GM21737 (cell line): ENCODE measurements around the gene CX3CL1.
"Not testable (repeated sequence)": the region's sequence is repeated elsewhere in the genome, so short reads cannot be mapped to it uniquely, and the experiment has no call there.

ENCODE experiments used
- ATAC-seq: cut with Tn5 transposase; IDR thresholded peaks from one replicate; pipeline ENCODE4 v1.9.1; 2021; ENCODE audit warnings: mild to moderate bottlenecking, moderate library complexity; ENCODE audit not compliant: unreplicated experiment

Gene CX3CL1

DNA sequence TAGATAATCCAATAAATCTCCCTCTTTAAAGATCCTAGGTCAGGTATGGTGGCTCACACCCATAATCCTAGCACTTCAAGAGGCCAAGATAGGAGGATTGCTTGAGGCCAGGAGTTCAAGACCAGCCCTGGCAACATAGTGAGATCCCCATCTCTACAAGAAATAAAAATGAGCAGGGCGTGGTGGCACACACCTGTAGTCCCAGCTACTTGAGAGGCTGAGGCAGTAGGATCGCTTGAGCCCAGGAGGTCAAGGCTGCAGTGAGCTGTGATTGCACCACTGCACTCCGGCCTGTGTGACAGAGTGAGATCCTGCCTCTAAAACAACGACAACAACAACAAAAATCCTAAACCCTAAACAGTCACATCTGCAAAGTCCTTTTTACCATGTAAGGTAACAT, 15.7 kb upstream of the CX3CL1 start:
- no peak for ATAC-seq

DNA sequence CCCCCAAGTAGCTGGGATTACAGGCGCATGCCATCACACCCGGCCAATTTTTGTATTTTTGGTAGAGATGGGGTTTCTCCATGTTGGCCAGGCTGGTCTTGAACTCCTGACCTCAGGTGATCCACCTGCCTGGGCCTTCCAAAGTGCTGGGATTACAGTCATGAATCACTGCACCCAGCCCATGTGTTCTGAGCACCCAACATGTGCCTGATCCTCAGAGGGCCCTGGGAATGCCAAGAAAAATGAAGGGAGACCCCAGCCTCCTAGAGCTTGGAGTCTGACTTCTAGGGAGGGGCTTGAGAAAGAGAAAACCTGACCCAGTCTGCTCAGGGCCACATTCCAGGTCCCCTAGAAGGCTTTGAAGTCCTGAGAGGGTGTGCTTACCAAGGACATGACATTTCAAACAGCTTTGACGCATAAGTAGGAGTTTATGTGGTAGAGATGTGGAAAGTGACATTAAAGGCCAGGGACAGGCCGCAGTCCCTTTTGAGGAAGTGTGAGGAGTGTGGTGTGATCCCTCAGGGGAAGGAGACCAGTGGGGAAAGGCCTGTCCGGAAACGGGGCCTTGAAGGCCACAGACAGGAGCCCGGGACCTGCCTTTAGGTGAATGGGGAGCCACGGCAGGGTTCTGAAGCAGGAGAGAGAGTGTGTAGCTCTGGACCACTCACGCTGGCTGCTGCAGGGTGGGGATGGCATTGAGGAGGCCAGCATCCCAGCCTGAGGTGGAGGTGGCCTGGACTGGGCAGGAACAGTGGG, 14.8 kb upstream of the CX3CL1 start:
- ATAC-seq = no peak

DNA sequence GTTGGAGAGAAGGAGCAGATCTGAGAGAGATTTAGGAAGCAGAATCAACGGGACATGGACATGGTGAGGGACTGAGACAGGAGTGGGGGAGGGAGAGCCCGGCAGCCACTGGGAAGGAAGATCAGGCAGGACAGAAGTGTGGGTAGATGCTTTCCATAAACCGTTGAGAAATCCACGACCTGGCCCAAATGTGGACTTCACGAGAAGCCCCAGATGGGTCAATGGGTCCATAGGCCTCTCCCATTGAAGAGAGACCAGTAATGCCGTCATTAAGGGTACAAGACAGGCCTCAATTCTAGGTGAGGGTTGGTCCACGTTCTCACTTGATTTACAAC, 14.2 kb upstream of the CX3CL1 start:
- no peak for ATAC-seq

DNA sequence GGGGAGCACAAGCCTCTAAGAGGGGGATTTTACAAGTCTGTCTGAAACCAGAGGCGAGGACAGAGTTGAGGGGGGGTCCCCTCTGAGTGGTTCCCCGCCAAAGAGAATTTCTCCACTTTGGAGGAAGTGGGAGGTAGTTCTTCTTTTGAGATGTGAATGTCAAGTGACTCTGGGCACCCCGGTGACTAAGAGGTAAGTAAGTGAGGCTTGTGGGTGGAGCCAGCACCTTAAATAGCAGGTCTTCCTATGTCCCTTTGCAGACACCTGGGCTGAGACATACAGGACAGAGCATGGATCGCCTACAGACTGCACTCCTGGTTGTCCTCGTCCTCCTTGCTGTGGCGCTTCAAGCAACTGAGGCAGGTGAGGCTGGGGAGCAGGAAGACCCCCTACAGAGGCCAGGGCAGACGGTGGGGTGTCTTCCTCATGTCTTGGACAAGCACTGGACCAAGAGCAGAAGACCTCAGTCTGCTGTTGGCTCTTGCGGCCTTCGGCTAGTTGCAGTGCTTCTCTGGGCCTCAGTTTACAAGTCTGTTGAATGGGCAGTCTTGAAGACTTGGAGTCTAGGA, 13.7 kb upstream of the CX3CL1 start, which contains the start of gene CCL22:
CCL22 (plus strand) TSS at position 257 of the 569 bp plus-strand sequence; CDS start at position 291, 34 bp downstream.
- peak; percentile 42 for ATAC-seq

DNA sequence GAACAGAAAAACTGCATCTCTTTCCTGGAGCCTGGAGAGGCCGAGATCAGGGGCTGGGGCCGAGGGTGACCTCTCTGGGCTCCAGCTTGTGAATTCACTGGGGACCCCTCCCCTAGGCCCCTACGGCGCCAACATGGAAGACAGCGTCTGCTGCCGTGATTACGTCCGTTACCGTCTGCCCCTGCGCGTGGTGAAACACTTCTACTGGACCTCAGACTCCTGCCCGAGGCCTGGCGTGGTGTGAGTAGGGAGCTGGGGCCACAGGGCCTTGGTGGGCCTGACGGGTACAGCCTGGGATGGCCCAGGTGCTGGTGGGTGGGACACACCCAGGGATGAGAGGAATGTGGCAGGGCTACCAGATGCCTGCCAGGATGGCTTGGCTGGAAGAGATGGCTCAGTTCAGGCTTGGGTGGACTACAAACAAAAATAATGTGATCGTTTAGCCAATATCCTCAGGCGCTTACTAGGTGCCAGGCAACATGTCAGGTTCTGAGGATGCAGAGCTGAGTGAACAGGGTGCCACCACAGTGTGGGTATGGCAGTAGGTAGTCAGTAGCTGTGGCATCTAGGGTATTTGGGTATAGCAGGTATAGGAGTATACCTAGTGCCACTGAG, 11.9 kb upstream of the CX3CL1 start:
- no peak for ATAC-seq

DNA sequence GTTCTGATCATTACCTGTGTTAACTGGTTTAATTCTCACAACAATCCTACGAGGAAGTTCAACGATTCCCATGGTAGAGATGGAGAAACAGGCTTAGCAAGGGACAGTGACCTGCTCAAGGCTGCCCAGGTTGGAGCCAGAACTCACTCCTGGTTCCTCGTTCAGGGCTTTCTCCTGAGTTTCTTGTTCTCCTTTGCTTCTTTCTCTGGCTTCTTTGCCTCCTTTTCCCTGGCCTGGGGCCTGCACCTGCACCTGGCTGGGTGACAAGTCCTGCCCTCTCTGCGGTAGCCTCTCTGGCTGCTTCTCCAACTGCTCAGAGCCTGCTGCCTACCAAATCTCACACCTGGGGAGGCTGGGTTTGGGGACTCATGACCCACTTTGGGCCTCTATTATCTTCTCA, 10.9 kb upstream of the CX3CL1 start:
- ATAC-seq = no peak

DNA sequence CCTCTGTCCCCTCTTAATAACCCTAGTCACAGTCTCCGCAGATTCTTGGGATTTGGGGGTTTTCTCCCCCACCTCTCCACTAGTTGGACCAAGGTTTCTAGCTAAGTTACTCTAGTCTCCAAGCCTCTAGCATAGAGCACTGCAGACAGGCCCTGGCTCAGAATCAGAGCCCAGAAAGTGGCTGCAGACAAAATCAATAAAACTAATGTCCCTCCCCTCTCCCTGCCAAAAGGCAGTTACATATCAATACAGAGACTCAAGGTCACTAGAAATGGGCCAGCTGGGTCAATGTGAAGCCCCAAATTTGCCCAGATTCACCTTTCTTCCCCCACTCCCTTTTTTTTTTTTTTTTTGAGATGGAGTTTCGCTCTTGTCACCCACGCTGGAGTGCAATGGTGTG, 8.1 kb upstream of the CX3CL1 start:
- no peak for ATAC-seq

DNA sequence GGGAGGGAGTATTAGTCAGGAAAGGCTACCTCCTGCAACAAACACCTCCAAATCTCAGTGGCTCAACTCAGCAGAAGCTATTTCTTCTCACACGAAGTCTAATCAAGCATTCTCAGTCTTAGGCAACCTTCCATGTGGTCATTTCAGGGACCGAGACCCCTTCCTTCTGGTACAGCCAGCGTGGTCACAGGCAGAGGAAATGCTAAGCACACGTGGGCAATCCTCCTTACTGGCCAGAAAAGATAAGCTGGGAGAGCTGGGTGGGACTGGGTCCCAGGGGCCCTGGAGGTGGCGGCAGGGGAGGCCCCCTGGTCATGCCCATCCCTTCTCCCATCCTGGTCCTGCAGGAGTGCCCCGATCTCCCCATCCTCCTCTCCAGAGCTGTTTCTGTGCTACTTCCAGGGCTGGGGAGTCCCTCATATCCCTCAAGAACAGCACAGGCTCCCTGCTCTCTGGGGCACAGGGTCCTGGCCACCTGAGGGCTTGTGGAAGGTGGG, 5.7 kb upstream of the CX3CL1 start:
- ATAC-seq = no peak

DNA sequence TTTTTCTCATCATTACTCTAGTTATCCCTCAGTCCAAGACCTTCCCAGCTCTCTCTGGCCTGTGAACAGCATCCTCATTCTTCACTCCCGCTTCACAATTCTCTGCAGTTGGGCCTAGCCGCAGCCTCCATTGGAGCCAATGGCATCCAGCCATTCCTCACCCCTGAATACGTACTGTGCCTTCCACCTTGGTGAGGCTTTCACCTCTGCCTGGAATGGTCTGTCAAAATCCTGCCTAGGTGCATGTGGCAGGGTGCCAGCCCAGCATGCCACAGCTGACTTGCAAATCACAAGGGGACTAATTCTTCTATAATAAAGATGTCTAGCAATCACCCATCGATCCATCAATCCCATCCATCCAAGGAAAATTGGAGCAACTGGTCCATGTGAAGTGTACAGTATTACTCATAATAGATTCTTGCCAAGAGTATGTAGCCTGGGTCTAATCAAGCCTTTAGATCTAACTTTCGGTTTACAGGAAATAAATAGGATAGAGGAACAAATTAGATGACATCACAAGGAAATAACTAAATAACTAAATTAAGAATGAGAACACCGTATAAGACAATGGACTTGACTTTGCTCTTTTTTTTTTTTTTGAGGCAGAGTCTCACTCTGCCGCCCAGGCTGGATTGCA, 5.1 kb upstream of the CX3CL1 start:
- ATAC-seq = no peak

DNA sequence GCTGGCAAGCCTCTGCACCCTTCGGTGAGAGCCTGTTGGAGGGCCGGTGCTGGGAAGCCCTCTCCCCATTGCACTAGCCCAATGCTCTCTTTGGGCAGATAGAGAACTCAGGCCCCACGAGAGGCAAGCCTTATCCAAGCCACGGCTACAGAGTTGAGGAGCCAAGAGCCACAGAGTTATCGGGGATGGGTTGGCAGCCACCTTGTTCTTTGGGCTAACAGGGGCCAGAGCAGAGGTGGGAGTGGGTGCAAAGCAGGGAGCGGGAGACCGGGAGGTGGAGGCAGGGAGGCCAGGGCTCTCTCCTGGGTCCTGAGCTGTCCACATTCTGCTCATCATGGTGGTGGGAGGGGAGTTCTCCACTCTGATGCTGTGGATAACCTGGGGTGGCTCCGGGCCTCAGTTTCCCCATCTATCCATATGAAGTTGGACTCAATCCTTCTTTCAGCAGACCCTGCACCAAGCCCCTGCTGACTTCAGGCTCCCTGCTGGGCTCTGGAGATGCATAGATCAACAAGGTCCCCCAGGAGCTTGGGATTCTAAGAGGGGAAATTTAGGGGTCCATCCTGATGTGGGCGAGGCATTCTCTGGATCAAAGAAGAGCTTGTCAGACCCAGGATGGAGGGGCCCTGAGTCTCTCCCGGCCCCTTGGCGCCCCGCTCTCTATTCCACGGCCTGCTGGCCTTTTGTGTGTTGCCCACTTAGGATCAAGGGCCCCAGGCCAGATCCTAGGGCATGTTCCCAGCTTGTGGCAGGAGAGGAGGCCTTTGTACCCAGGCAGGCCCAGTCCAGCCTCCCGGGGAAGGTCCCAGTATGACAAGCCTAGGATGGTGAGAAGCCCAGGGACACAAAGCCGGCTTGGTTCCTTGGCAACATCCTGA, 557 bp upstream of the CX3CL1 start:
- no peak for ATAC-seq

DNA sequence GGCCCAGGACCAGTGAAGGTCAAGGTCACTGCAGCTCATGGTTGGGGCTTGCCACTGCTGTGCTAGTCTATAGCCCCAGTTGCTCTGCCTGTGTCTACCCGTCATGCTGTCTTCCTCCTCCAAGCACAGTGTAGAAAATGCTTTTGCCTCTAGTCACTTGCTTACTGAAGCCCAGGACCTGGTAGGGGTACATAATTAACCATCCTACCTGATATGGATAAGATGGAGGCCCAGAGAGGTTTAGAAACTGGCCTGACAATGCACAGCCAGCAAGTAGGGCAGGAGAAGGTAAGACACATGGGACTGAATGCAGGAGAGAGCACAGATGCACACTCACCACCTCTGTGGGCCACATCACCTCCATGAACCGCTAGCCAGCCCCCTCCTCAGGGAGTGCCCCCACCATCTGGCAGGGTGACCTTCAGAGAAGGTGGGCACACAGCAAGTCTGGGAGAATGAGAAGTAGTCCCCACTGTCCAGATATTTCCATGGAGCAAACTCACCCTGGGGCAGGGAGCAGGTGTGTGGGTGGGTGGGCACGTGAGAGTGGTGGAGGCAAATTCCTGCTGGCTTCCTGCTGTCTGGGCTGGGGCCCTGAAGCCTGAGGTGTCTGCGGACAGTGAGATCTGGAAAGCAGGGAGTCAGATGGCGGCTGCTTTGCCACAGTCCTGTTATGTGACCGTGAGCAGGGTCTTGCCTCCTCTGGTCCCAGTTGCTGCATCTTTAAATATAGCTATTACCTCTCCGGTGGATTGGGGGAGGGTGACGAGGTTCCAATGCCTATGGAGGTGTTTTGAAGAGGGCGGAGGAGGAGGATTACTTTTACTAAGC, 1.0 kb downstream of the CX3CL1 start:
- ATAC-seq = no peak

DNA sequence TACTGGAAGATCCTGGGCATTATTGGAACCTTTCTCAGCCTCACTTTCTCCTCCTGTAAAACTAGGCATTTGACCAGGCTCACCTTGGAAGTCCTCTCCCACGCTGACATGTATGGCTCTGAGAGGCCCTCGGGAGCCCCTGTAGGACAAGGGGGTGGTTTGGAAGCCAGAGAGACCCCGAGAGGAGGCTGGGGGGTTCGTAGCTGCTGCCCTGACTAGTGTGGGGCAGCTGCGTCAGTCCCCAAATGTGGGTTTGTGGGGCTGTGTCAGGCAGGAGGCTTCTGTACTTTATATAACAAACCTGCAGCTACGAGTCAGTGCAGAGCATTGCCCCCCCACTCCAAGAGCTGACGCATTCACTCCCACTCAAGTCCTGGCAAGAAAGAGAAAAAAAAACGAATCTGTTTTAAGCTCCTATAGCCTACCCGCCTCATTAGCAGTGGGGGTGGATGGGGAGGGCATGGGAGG, 1.8 kb downstream of the CX3CL1 start:
- ATAC-seq = no peak

DNA sequence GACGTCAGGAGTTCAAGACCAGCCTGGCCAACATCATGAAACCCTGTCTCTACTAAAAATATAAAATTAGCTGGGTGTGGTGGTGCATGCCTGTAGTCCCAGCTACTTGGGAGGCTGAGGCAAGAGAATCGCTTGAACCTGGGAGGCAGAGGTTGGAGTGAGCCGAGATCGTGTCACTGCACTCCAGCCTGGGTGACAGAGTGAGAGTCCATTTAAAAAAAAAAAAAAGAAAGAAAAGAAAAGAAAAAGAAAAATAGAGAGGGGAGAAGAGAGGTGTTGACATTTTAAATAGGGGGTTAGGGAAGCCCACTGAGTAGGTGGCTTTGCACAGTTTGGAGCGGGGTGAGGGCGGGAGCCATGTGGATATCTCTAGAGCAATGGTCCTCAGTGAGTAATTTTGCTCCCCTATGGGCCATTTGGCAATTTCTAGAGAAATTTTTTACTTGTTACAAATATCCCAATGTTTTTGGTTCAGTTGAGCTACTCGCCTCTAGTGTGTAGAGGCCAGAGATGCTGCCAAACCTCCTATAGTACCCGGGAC, 2.7 kb downstream of the CX3CL1 start:
- not testable (repeated sequence) for ATAC-seq

DNA sequence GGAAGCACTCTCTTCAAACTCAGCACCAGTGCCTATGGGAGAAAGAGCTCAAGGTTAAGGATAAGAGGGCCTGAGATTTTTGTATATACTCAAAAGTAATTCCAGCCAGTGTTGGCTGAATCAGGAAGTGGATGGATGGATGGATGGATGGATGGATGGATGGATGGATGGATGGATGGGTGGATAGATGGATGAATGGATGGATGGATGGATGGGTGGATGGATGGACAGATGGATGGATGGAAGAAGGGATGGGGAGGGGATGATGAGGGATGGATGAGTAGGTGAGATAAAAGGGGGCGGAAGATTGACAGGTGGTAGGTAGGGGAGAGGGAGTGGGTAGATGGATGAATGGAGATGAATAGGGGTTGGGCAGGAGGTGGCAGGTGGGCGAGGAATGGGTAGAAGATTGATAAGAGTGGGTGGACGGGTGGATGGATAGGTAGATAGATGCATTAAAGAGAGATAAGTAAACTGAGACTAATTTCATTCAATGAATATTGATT, 4.1 kb downstream of the CX3CL1 start:
- ATAC-seq = no peak

DNA sequence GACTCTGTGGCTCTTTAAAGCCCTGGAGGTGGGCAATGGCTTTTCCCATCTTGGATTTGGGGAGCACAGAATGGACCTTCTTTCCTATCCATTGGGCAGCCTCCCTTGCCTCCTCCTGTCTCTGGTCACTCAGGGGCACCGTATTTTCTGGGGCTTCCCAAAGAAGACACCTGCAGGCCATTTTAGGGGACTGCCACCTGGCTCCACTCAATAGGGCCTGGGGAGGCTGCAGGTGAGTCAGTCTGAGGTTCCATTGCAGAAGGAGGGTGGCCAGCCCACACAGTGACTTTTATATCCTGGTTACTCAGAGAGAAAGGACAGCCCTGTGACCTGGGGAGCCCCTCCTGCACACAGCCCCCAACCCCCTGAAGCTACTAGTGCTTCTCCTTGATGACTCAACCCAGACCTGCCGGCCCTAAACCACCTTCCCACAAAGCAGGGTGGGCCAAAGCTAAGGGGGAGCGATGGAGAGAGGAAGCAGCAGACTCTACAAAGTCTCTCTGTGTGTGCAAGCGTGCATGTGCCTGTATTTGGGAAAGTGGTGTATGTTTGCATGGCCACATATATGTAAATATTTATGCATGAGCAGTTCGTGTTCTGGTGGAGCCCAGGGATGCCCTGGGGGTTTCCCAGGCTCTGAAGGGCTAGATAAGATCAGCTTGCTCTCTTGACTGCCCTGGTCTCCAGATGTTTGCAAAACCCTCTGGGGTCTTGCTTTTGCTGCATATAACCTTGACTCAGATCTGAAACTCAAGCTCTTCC, 5.0 kb downstream of the CX3CL1 start:
- peak; percentile 67 for ATAC-seq

DNA sequence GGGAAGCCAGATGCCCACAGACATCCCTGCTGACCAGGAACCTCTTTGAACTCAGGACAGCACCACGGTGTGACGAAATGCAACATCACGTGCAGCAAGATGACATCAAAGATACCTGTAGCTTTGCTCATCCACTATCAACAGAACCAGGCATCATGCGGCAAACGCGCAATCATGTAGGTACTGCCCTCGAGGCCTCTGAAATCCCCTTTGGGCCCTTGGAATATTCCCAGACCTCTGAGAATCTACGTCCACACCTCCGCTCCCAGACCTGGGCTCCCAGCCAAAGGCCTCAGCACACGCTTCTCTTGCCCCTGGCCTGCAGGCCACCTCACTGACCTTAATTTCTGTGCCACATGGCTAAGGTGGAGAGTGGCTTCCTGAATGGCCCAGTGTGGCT, 7.3 kb downstream of the CX3CL1 start:
- no peak for ATAC-seq

DNA sequence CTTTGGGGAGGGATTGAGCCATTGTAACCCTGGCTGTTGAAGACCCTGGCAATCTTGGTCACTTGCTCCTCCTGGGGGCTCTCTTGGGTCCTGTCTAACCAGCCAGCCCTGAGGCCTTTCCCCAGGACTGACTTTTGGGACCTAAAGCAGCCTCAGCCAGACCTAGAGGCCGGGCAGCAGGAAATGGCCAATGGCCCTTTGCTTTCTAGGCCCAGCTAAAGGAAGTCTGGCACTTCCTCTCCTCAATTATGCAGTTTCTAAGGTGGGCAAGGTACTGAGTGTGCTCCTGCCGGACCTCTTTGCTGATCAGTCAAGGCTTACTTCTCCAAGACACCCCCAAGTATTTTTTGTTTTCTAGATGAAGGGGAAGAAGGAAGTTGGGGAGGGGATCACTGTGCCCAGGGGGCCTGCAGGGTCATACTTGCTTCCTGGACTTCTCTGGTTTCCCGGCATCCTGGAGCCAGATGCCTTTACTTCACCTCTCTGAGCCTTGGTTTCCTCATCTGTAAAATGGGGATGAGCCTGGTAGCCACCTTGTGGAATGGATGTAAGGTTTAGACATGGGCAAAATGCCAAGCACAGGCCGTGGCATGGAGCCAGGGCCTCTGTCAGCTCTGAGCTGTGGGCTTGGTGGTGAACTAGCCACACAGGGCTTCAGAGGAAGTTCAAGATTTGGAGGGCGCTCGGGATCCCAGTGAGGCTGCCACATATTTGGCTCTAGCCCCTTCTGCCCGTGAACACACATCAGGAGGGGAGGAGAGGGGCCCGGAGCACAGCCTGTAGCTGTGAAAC, 8.6 kb downstream of the CX3CL1 start:
- ATAC-seq = no peak
